Measurements from ENCODE around the gene SAXO1.
A peak's percentile ranks its signal among the peaks of the same experiment; 100 is the strongest.

The SAXO1 gene

GRCh38 chr9:19049917-19050636 lies 17.1 kb upstream of the SAXO1 start:
- Histone ChIP-seq H3K9me3 (no peaks in the 10 kb centered on the region), H3K36me3 (no peaks in the 10 kb centered on the region), H3K27me3 (no peaks in the 10 kb centered on the region), H3K4me3 (ENCODE audit: low read depth in 1 of 2, low read length in 1 of 2) (peak overlapping the region; percentile 76 to 99), H3K27ac (peak overlapping the region; percentile 97), H3K4me1 (ENCODE audit: control insufficient read depth in 1 of 2, insufficient read depth in 1 of 2, low read depth in 1 of 2, low read length in 1 of 2) (peaks cover 26 to 34% of the 10 kb centered on the region in 2 experiments)
- no peak for TF ChIP-seq CTCF (IDR thresholded peaks at IDR 0.05)

- Histone ChIP-seq H3K27ac (peak within 1 kb of the TSS; percentile 97), H3K4me3 (ENCODE audit: low read depth in 1 of 2, low read length in 1 of 2) (peak within 1 kb of the TSS; percentile 76 to 99), H3K9me3 (no peaks in the 10 kb centered on the region), H3K27me3 (no peaks in the 10 kb centered on the region), H3K36me3 (no peaks in the 10 kb centered on the region), H3K4me1 (ENCODE audit: control insufficient read depth in 1 of 2, insufficient read depth in 1 of 2, low read depth in 1 of 2, low read length in 1 of 2) (peaks cover 26 to 34% of the 10 kb centered on the region in 2 experiments)
- TF ChIP-seq CTCF (IDR thresholded peaks at IDR 0.05): peak; percentile 75
These were observed 16.2 kb upstream of the SAXO1 start, which contains the start of gene RRAGA for GRCh38 chr9:19048966-19049916. Gene RRAGA, plus strand, starts transcription at chr9:19049427. Its CDS starts 233 bp downstream, at chr9:19049660.

DNA sequence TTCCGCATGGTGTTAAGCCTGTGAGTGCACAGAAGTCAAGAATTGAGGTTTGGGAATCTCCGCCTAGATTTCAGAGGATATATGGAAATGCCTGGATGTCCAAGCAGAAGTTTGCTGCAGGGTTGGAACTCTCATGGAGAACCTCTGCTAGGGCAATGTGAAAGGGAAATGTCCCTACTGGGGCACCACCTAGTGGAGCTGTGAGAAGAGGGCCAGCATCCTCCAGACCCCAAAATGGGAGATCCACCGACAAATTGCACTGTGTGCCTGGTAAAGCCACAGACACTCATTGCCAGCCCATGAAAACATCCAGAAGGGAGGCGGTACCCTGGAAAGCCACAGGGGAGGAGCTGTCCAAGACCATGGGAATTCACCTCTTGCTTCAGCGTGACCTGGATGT lies 3.6 kb upstream of the SAXO1 start:
- Histone ChIP-seq H3K27me3 (no peaks in the 10 kb centered on the region), H3K27ac (no peak overlapping the region), H3K4me1 (ENCODE audit: control insufficient read depth in 1 of 2, insufficient read depth in 1 of 2, low read depth in 1 of 2, low read length in 1 of 2) (no peaks in the 10 kb centered on the region), H3K9me3 (no peaks in the 10 kb centered on the region), H3K36me3 (no peaks in the 10 kb centered on the region), H3K4me3 (ENCODE audit: low read depth in 1 of 2, low read length in 1 of 2) (no peak overlapping the region)
- no peak for TF ChIP-seq CTCF (IDR thresholded peaks at IDR 0.05)

- Histone ChIP-seq H3K4me1 (ENCODE audit: control insufficient read depth in 1 of 2, insufficient read depth in 1 of 2, low read depth in 1 of 2, low read length in 1 of 2) (no peaks in the 10 kb centered on the region), H3K9me3 (no peaks in the 10 kb centered on the region), H3K36me3 (no peaks in the 10 kb centered on the region), H3K4me3 (ENCODE audit: low read depth in 1 of 2, low read length in 1 of 2) (no peak overlapping the region), H3K27me3 (peaks cover 6% of the 10 kb centered on the region), H3K27ac (no peak overlapping the region)
- TF ChIP-seq CTCF (IDR thresholded peaks at IDR 0.05): no peak
These were observed 603 bp downstream of the SAXO1 start for GRCh38 chr9:19032406-19032805.

DNA sequence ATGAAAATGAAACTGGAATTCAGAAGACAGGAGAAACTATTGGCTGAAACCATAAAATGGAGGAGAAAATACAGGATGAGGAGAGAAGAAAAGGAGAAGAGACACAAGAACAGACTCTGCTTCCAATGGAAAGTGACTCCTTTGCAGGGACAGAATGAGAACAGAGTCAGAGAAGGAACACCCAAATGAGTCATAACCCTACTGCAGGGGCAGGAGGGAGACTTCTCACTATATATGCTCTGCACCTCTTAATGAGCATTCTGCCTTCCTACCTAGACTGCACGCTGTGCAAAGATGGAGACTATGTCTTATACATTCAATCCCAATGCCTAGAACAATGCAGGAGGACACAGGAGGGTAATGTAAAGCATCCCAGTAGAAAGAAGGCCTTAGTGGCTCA lies 2.1 kb downstream of the SAXO1 start:
- H3K4me1 ChIP-seq (ENCODE audit: control insufficient read depth in 1 of 2, insufficient read depth in 1 of 2, low read depth in 1 of 2, low read length in 1 of 2): no peaks in the 10 kb centered on the region
- H3K9me3 ChIP-seq: no peaks in the 10 kb centered on the region

More for the DNA sequence above, 2.1 kb downstream of the SAXO1 start:
- H3K36me3 ChIP-seq: no peaks in the 10 kb centered on the region
- H3K27ac ChIP-seq: no peak overlapping the region
- TF ChIP-seq CTCF (IDR thresholded peaks at IDR 0.05): no peak
- H3K4me3 ChIP-seq (ENCODE audit: low read depth in 1 of 2, low read length in 1 of 2): no peak overlapping the region
- H3K27me3 ChIP-seq: peaks cover 6% of the 10 kb centered on the region
